ENCODE results near the gene PLCL1.

DNA sequence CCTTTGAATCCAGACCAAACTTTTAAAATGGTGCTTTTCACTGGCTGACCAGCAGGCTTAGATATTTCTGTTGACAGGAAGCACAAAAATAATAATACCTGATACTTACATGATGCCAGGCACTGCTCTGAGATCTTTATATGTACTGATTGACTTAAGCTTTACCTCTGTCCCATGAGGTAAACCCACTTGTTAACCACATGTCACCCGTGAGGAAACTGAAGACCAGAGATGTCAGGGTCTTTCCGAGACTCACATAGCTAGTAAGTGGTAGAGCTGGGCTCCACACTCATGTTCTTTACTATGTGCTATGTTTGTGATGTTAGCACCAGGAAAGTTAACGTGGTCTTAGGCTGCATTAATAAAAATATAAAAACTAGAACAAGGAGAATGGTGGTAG is 297.7 kb downstream of the PLCL1 start:
- no peak for TF ChIP-seq TEAD4 (CRISPR knock-in tag; IDR thresholded peaks at IDR 0.05)
- no peak for TF ChIP-seq ZNF263 (CRISPR knock-in tag; IDR thresholded peaks at IDR 0.05; ENCODE audit: low read depth)
- no peak for TF ChIP-seq TP53 (CRISPR knock-in tag; IDR thresholded peaks at IDR 0.05)
- no peak for TF ChIP-seq CTCF (IDR thresholded peaks at IDR 0.05)
- TF ChIP-seq, protein P1, sequence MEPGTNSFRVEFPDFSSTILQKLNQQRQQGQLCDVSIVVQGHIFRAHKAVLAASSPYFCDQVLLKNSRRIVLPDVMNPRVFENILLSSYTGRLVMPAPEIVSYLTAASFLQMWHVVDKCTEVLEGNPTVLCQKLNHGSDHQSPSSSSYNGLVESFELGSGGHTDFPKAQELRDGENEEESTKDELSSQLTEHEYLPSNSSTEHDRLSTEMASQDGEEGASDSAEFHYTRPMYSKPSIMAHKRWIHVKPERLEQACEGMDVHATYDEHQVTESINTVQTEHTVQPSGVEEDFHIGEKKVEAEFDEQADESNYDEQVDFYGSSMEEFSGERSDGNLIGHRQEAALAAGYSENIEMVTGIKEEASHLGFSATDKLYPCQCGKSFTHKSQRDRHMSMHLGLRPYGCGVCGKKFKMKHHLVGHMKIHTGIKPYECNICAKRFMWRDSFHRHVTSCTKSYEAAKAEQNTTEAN (CRISPR knock-in tag; IDR thresholded peaks at IDR 0.05), result no peak
- no peak for TF ChIP-seq ZNF416 (CRISPR knock-in tag; IDR thresholded peaks at IDR 0.05)
- TF ChIP-seq, protein P2, sequence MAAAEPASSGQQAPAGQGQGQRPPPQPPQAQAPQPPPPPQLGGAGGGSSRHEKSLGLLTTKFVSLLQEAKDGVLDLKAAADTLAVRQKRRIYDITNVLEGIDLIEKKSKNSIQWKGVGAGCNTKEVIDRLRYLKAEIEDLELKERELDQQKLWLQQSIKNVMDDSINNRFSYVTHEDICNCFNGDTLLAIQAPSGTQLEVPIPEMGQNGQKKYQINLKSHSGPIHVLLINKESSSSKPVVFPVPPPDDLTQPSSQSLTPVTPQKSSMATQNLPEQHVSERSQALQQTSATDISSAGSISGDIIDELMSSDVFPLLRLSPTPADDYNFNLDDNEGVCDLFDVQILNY (CRISPR knock-in tag; IDR thresholded peaks at IDR 0.05), result no peak
- no peak for TF ChIP-seq CREM (CRISPR knock-in tag; IDR thresholded peaks at IDR 0.05)
- no peak for TF ChIP-seq ELF4 (CRISPR knock-in tag; IDR thresholded peaks at IDR 0.05; ENCODE audit: low read depth)
- TF ChIP-seq ZNF281 (CRISPR knock-in tag; IDR thresholded peaks at IDR 0.05), result no peak
- no peak for TF ChIP-seq FOXP1 (CRISPR knock-in tag; IDR thresholded peaks at IDR 0.05; ENCODE audit: borderline replicate concordance)
- TF ChIP-seq, protein P3, sequence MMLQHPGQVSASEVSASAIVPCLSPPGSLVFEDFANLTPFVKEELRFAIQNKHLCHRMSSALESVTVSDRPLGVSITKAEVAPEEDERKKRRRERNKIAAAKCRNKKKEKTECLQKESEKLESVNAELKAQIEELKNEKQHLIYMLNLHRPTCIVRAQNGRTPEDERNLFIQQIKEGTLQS (CRISPR knock-in tag; conservative IDR thresholded peaks at IDR 0.05), result no peak

All from WTC11 (cell line).